HepG2 (cell line): ENCODE measurements around the gene MYL6. TPM values are rescaled to one million over a fixed set of nuclear protein-coding genes. Genes with fewer than 3 reads are reported as not detected.

ENCODE experiments used
- CBX2 ChIP-seq, 2 experiments: fragments of 200-600 bp in 1 of 2; sonication (generic); formaldehyde crosslinking in 1 of 2; IDR thresholded peaks; 2 replicates each; pipeline versions ENCODE4 v1.7.0 to v1.8.1; 2018 to 2022; ENCODE audit warnings: low read depth in 2 of 2, low read length in 1 of 2, mild to moderate bottlenecking in 1 of 2, missing genetic modification reagents in 1 of 2
- CREB1 ChIP-seq, 2 experiments: fragments of 450-650 bp in 1 of 2; IDR thresholded peaks; 2 replicates each; pipeline ENCODE4 v1.6.1; 2016 to 2017; ENCODE audit warnings: control low read depth in 1 of 2, mild to moderate bottlenecking in 1 of 2, missing compliant biosample characterization in 1 of 2, missing genetic modification characterization in 1 of 2
- HOXD1 ChIP-seq: sonication (generic); formaldehyde crosslinking; IDR thresholded peaks from 2 replicates; pipeline ENCODE4 v1.5.0; 2020; ENCODE audit warnings: missing genetic modification reagents
- KDM3A ChIP-seq: IDR thresholded peaks from 2 replicates; pipeline ENCODE4 v1.6.1; 2018; ENCODE audit warnings: low read depth, missing compliant biosample characterization
- MXD1 ChIP-seq: sonication (generic); formaldehyde crosslinking; IDR thresholded peaks from 2 replicates; pipeline ENCODE4 v1.4.0; 2020; ENCODE audit warnings: mild to moderate bottlenecking, missing genetic modification reagents
- NFKB2 ChIP-seq: sonication (generic); formaldehyde crosslinking; IDR thresholded peaks from 2 replicates; pipeline ENCODE4 v1.4.0; 2020; ENCODE audit warnings: missing genetic modification reagents, borderline replicate concordance
- NONO ChIP-seq, 2 experiments: fragments of 450-650 bp in 1 of 2; sonication (generic) in 1 of 2; formaldehyde crosslinking in 1 of 2; IDR thresholded peaks in 1 of 2; conservative IDR thresholded peaks in 1 of 2; 2 replicates each; pipeline versions ENCODE4 v1.6.1 to v1.8.0; 2017 to 2022; ENCODE audit warnings: mild to moderate bottlenecking in 1 of 2, missing genetic modification reagents in 1 of 2, moderate library complexity in 1 of 2
- NPAS2 ChIP-seq: sonication (generic); formaldehyde crosslinking; IDR thresholded peaks from 2 replicates; pipeline ENCODE4 v1.8.0; 2022; ENCODE audit warnings: mild to moderate bottlenecking, missing genetic modification reagents, borderline replicate concordance
- PHF20 ChIP-seq: sonication (generic); formaldehyde crosslinking; IDR thresholded peaks from 2 replicates; pipeline ENCODE4 v1.5.0; 2020; ENCODE audit warnings: mild to moderate bottlenecking, missing genetic modification reagents
- POGZ ChIP-seq: sonication (generic); formaldehyde crosslinking; IDR thresholded peaks from 2 replicates; pipeline ENCODE4 v1.4.0; 2020; ENCODE audit warnings: mild to moderate bottlenecking, missing genetic modification reagents
- RNF219 ChIP-seq: sonication (generic); formaldehyde crosslinking; IDR thresholded peaks from 2 replicates; pipeline ENCODE4 v1.5.0; 2020; ENCODE audit warnings: mild to moderate bottlenecking, missing genetic modification reagents
- SNRNP70 ChIP-seq: fragments of 200-400 bp; formaldehyde crosslinking; IDR thresholded peaks from 2 replicates; pipeline ENCODE4 v1.6.1; 2017; ENCODE audit warnings: mild to moderate bottlenecking, low read depth, low read length, moderate library complexity
- TOE1 ChIP-seq: sonication (generic); formaldehyde crosslinking; IDR thresholded peaks from 2 replicates; pipeline ENCODE4 v1.4.0; 2020; ENCODE audit warnings: mild to moderate bottlenecking, missing genetic modification reagents
- XRCC5 ChIP-seq: fragments of 200-400 bp; formaldehyde crosslinking; optimal IDR thresholded peaks from 2 replicates; pipeline ENCODE3; 2017; ENCODE audit warnings: mild to moderate bottlenecking, low read length
- ZFP1 ChIP-seq: IDR thresholded peaks from 2 replicates; pipeline ENCODE4 v1.6.1; 2016
- ZMAT3 ChIP-seq: sonication (generic); formaldehyde crosslinking; conservative IDR thresholded peaks from 2 replicates; pipeline ENCODE4 v1.7.0; 2021; ENCODE audit warnings: missing genetic modification reagents
- ZNF33B ChIP-seq: sonication (generic); formaldehyde crosslinking; IDR thresholded peaks from 2 replicates; pipeline ENCODE4 v1.5.1; 2020; ENCODE audit warnings: mild to moderate bottlenecking, missing genetic modification reagents
- ZNF564 ChIP-seq: sonication (generic); formaldehyde crosslinking; IDR thresholded peaks from 2 replicates; pipeline ENCODE4 v1.8.1; 2023; ENCODE audit warnings: mild to moderate bottlenecking, missing genetic modification reagents
- ZNF607 ChIP-seq: sonication (generic); formaldehyde crosslinking; IDR thresholded peaks from 2 replicates; pipeline ENCODE4 v1.5.1; 2020; ENCODE audit warnings: missing genetic modification reagents, mild to moderate bottlenecking, borderline replicate concordance
- ZNF768 ChIP-seq: sonication (generic); formaldehyde crosslinking; IDR thresholded peaks from 2 replicates; pipeline ENCODE4 v1.4.0; 2020; ENCODE audit warnings: missing genetic modification reagents
- ZNF781 ChIP-seq: sonication (generic); formaldehyde crosslinking; IDR thresholded peaks from 2 replicates; pipeline ENCODE4 v1.5.1; 2020; ENCODE audit warnings: borderline replicate concordance, mild to moderate bottlenecking, missing genetic modification reagents; ENCODE audit errors: not compliant biosample characterization
- ZNF800 ChIP-seq: sonication (generic); formaldehyde crosslinking; IDR thresholded peaks from 2 replicates; pipeline ENCODE4 v1.4.0; 2020; ENCODE audit warnings: missing genetic modification reagents
- ZSCAN12 ChIP-seq: sonication (generic); formaldehyde crosslinking; IDR thresholded peaks from 2 replicates; pipeline ENCODE4 v1.9.0; 2021; ENCODE audit warnings: mild to moderate bottlenecking, missing genetic modification reagents
- ZSCAN30 ChIP-seq: sonication (generic); formaldehyde crosslinking; IDR thresholded peaks from 2 replicates; pipeline ENCODE4 v1.5.0; 2020; ENCODE audit warnings: mild to moderate bottlenecking, missing genetic modification reagents
- polyA plus RNA-seq, 8 experiments: library from polyadenylated mRNA; depleted of rRNA in 3 of 8; stranded (reverse) in 7 of 8; unstranded in 1 of 8; fragments of >200 nt; fragmentation: Illumina TruSeq in 4 of 8; extraction: Trizol in 4 of 8; gene quantifications; 2 replicates each; pipeline versions ENCODE4 v1.2.1 to v1.2.3, GENCODE V29; 2011 to 2016; ENCODE audit warnings: low read depth in 4 of 8, missing spikeins in 1 of 8, mixed read lengths in 1 of 8; ENCODE audit not compliant: insufficient read depth in 1 of 8
- total RNA-seq, 5 experiments: library from RNA; depleted of rRNA; stranded (reverse); fragments of >200 nt; fragmentation: Illumina TruSeq; extraction: Trizol; gene quantifications; 2 replicates each; pipeline ENCODE4 v1.2.3, GENCODE V29; 2016; ENCODE audit warnings: low read depth in 1 of 5

MYL6 gene
- total and polyA plus RNA-seq, 2 of the 13 experiments (the other 11 are each of a cell fraction or from before 2014, with no cell fraction given) = 1,127 to 1,192 TPM

GRCh38 chr12:56119361-56119796, 38.8 kb upstream of the MYL6 start (continued):
- TF ChIP-seq MXD1 (CRISPR knock-in tag) (no peak), ZNF800 (CRISPR knock-in tag) (no peak), ZSCAN12 (CRISPR knock-in tag) (no peak), ZNF781 (CRISPR knock-in tag) (no peak), ZNF33B (CRISPR knock-in tag) (no peak), KDM3A (CRISPR knock-in tag) (peak; percentile 28; the same call in 1 of the 2 replicates), ZNF564 (CRISPR knock-in tag) (no peak), CREB1 (IDR thresholded peaks at IDR 0.05) (no peak), CREB1 (CRISPR knock-in tag; IDR thresholded peaks at IDR 0.05) (peak; percentile 60), POGZ (CRISPR knock-in tag) (peak; percentile 23; the same call in 1 of the 2 replicates), HOXD1 (CRISPR knock-in tag) (no peak), ZSCAN30 (CRISPR knock-in tag) (no peak), NPAS2 (no peak), TOE1 (no peak), CBX2 (IDR thresholded peaks at IDR 0.05; ENCODE audit: low read depth, low read length) (no peak), CBX2 (CRISPR knock-in tag; IDR thresholded peaks at IDR 0.05; ENCODE audit: low read depth) (no peak), XRCC5 (peak; percentile 39), ZNF768 (no peak), PHF20 (CRISPR knock-in tag) (no peak), ZMAT3 (CRISPR knock-in tag) (no peak), ZFP1 (no peak), NONO (IDR thresholded peaks at IDR 0.05) (no peak), NONO (CRISPR knock-in tag; conservative IDR thresholded peaks at IDR 0.05) (no peak), RNF219 (CRISPR knock-in tag) (no peak), NFKB2 (CRISPR knock-in tag) (no peak), SNRNP70 (no peak), ZNF607 (CRISPR knock-in tag) (no peak)
